Common myeloid progenitor, CD34-positive (primary cell): ENCODE data around the gene HOXA4. TPM values are rescaled to one million over a fixed set of nuclear protein-coding genes. Genes with fewer than 3 reads are reported as not detected.

ENCODE experiments used
- CTCF ChIA-PET: fragments of 350-600 bp; sonication (Branson Sonifier 250); formaldehyde crosslinking; loops from one replicate; lab custom pipeline; 2021; ENCODE audit warnings: antibody characterized with exemption; lab: Charles Lee
- POLR2A ChIA-PET: fragments of 350-600 bp; sonication (Branson Sonifier 250); formaldehyde crosslinking; loops from one replicate; lab custom pipeline; 2021; ENCODE audit warnings: antibody characterized with exemption; lab: Charles Lee
- DNase-seq, 3 donors: peaks; one replicate each; pipeline versions ENCODE4 v3.0.0 to v3.0.0-alpha.2; 2013
- H3K27ac ChIP-seq, 2 experiments: 1 replicate in 1 of 2; 2 replicates in 1 of 2; pipeline ENCODE4 v1.7.0; 2013; ENCODE audit warnings: inconsistent platforms in 2 of 2, low read length in 2 of 2, mild to moderate bottlenecking in 2 of 2, low read depth in 1 of 2, moderate library complexity in 1 of 2; ENCODE audit not compliant: severe bottlenecking in 2 of 2, insufficient read depth in 1 of 2, poor library complexity in 1 of 2
- H3K27me3 ChIP-seq, 5 experiments: replicated peaks in 2 of 5; 1 replicate in 3 of 5; 2 replicates in 2 of 5; pipeline versions ENCODE4 v1.6.1 to v1.7.0; 2013; ENCODE audit warnings: low read length in 4 of 5, mild to moderate bottlenecking in 2 of 5, moderate library complexity in 2 of 5, inconsistent platforms in 1 of 5; ENCODE audit not compliant: insufficient read depth in 5 of 5, control insufficient read depth in 4 of 5
- H3K36me3 ChIP-seq, 4 experiments: 1 replicate in 2 of 4; 2 replicates in 2 of 4; pipeline versions ENCODE4 v1.6.1 to v1.7.0; 2013; ENCODE audit warnings: low read length in 3 of 4, control low read depth in 1 of 4, mild to moderate bottlenecking in 1 of 4; ENCODE audit not compliant: control insufficient read depth in 4 of 4, insufficient read depth in 4 of 4
- H3K4me1 ChIP-seq, 4 experiments: 1 replicate in 3 of 4; 2 replicates in 1 of 4; pipeline versions ENCODE4 v1.6.1 to v1.7.1; 2013; ENCODE audit warnings: low read length in 3 of 4, mild to moderate bottlenecking in 3 of 4, control low read depth in 1 of 4, inconsistent platforms in 1 of 4, moderate library complexity in 1 of 4; ENCODE audit not compliant: control insufficient read depth in 4 of 4, insufficient read depth in 4 of 4; ENCODE audit errors: control extremely low read depth in 1 of 4
- H3K4me3 ChIP-seq, 7 experiments: 1 replicate in 4 of 7; 2 replicates in 3 of 7; pipeline versions ENCODE4 v1.5.1 to v1.7.0; 2013; ENCODE audit warnings: mild to moderate bottlenecking in 7 of 7, low read length in 6 of 7, moderate library complexity in 6 of 7, inconsistent platforms in 2 of 7, low read depth in 2 of 7, control low read depth in 1 of 7; ENCODE audit not compliant: insufficient read depth in 4 of 7, control insufficient read depth in 1 of 7; ENCODE audit errors: extremely low read depth in 1 of 7
- H3K9me3 ChIP-seq, 5 experiments: 1 replicate in 4 of 5; 2 replicates in 1 of 5; pipeline versions ENCODE4 v1.6.1 to v1.7.1; 2013; ENCODE audit warnings: low read length in 4 of 5, mild to moderate bottlenecking in 2 of 5, inconsistent platforms in 1 of 5, low read depth in 1 of 5, moderate library complexity in 1 of 5; ENCODE audit not compliant: control insufficient read depth in 4 of 5, insufficient read depth in 2 of 5; ENCODE audit errors: control extremely low read depth in 1 of 5
- WGBS: methylation state at CpG from one replicate; pipeline ENCODE4 v1.1.5; 2013; ENCODE audit not compliant: insufficient coverage; 5-methylcytosine and 5-hydroxymethylcytosine counted together
- polyA plus RNA-seq: library from polyadenylated mRNA; unstranded; fragments of 120-200 nt; gene quantifications from one replicate; pipeline ENCODE4 v1.2.1, GENCODE V29; 2013

Gene HOXA4
- 10.6 TPM for polyA plus RNA-seq

DNA sequence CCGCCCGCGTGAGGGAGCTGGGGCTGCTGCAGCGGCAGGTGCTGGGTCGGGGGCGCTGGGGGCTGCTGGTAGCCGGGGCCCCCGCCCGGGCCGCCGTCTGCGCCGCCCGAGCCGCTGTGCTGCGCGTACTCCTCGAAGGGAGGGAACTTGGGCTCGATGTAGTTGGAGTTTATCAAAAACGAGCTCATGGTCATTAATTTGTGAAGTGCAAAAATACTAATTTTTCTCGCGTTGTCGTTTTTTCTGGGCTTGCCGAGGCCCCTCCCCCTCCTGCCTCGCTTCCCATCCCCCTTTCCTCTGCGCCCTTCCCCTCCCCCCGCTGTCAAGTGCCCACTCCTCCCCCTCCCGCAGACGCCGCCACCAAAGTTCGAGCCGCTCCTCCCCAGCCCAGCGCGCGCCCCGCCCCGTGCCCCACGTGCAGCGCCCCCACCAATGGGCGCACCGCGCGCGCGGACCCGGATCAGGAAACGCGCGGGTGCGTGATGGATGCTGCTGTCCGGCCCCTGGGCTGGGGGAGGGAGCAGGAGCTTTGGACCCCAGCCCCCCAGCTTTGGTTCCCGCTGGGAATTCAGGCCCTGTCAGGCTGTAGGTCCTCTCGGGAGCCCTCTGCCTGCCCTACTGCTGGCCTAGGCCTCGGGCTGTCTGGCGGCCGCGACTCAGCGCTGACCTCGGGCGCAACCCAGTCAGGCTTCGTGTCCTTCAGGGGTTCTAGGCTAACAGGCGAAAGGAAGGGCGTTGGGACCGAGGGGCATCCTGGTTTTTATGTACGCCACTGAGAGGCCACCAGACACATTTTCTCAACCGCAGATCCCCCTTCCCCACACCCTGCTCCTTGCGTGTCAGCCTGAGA lies at the start of gene HOXA4:
Gene HOXA4 (minus strand): TSS at position 218 of the 850 bp plus-strand sequence. CDS start 24 bp downstream, at position 194.
- peak; percentile 84 to 90 (median 89) for DNase-seq
- H3K4me3 ChIP-seq, result peak within 1 kb of the TSS; percentile 23 to 77 (median 60)
- H3K27ac ChIP-seq, result peak within 1 kb of the TSS; percentile 37 to 73
- peaks cover 13 to 38% (median 17%) of the 10 kb centered on the region in 4 experiments for H3K4me1 ChIP-seq
- peaks cover 3 to 71% (median 46%) of the 10 kb centered on the region in 4 experiments for H3K36me3 ChIP-seq
- no peaks in the 10 kb centered on the region for H3K9me3 ChIP-seq
- no peaks in the 10 kb centered on the region for H3K27me3 ChIP-seq
- WGBS, result 33% methylated on average over 55 of the region's 67 CpGs
- CTCF ChIA-PET, result interaction anchor here (0.9 to 2.8 kb wide), 11 partner anchors 9 to 449 kb away, joined by 3 to 16 read pairs (median 4); no protein-coding TSS in a partner anchor
- POLR2A ChIA-PET, result interaction anchor here (0.8 to 1.2 kb wide), 3 partner anchors 17 to 268 kb away, joined by 3 to 6 read pairs (median 3); partner anchors contain the start of genes HOXA6 and HOXA7

DNA sequence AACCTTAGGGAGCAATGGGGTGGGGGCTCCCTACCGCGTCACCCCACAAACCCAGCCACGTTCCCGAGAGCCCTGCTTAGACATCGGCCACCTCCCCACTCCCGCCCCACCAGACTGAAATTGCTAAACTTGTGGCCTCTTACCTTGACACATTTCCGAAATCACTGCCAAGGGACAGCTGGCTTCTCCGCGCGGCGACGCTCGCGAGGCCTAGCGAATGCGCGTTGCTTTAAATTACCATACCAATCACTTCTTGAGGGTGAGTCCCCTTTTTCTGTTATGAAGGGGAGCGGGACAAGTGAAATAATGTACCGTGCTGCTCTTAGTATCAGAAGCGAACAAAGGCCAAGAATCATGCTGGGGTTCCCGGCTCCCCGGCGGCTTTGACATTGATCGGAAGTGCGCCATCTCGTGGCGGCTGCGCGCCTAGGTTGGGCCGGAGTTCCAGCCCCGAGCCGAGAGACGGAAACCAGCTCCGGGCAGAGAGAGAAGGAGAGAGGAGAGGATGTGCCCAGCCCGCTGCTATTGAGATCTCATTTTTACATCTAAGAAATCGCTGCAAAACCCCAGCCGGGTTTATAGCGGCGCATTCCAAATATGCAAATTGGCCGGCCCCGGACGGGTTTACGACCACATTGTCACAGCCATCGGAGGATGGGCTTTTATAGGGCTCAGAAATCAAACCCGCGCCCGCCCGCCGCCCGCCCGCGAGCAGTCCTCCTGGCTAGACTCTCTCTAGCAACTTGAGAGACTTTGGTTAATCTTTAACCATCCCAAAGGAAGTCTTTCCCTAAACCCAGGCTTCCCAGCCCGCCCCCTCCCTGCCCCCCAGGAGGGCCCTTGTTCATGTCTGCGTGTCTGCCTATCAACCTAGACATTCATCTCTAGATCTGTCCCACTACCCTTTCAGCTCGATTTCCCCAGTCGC lies 49.2 kb upstream of the HOXA4 start:
- CTCF ChIA-PET, result interaction anchor here (1.0 to 11.1 kb wide), 15 partner anchors 9 to 1317 kb away, joined by 3 to 84 read pairs (median 5); partner anchors contain the start of gene HOXA9
- Histone ChIP-seq H3K4me1 (peaks cover 0 to 31% (median 26%) of the 10 kb centered on the region in 4 experiments), H3K36me3 (no peaks in the 10 kb centered on the region), H3K27ac (no peak overlapping the region), H3K9me3 (peaks cover 0 to 2% (median 0%) of the 10 kb centered on the region in 5 experiments), H3K27me3 (peaks cover 0 to 62% (median 25%) of the 10 kb centered on the region in 5 experiments), H3K4me3 (peak overlapping the region in 6 of 7 experiments; percentile 4 to 72 (median 44))
- 21% methylated on average over 54 of the region's 56 CpGs for WGBS
- POLR2A ChIA-PET, result interaction anchor here (0.7 to 1.3 kb wide), 2 partner anchors 11 to 18 kb away, joined by 4 to 5 read pairs; no protein-coding TSS in a partner anchor
- DNase-seq, result peak; percentile 75 to 85 (median 81)

DNA sequence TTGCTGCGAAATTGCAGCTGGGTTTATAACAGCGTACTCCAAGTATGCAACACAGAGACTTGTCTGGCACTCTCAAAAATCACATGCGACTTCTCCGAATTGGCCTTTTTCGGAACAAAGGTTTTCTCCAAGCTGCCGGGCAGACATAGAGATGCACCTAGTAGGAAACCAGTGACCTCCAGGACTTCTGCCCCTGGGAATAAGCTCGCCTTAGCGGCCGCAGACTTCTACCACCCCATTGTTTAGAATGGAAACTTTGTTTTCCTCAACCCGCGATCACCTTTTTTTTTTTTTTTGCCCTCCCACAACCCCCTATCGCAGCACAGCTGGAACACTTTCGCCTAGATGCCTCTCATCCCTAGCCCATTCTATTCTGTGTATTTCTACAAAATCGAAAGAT lies 48.5 kb upstream of the HOXA4 start:
- H3K27ac ChIP-seq, result no peak overlapping the region
- peaks cover 0 to 2% (median 0%) of the 10 kb centered on the region in 5 experiments for H3K9me3 ChIP-seq
- ChIA-PET CTCF (interaction anchor here (1.0 to 11.1 kb wide), 16 partner anchors 8 to 1317 kb away, joined by 3 to 84 read pairs (median 4); partner anchors contain the start of gene HOXA9), POLR2A (interaction anchor here (1.3 kb wide), 1 partner anchor 18 kb away, joined by 4 read pairs; no protein-coding TSS in a partner anchor)
- 90% methylated on average over 12 of the region's 14 CpGs for WGBS
- H3K36me3 ChIP-seq, result no peaks in the 10 kb centered on the region
- peaks cover 0 to 32% (median 25%) of the 10 kb centered on the region in 4 experiments for H3K4me1 ChIP-seq
- no peak for DNase-seq
- no peak overlapping the region for H3K4me3 ChIP-seq
- peaks cover 0 to 56% (median 21%) of the 10 kb centered on the region in 5 experiments for H3K27me3 ChIP-seq

DNA sequence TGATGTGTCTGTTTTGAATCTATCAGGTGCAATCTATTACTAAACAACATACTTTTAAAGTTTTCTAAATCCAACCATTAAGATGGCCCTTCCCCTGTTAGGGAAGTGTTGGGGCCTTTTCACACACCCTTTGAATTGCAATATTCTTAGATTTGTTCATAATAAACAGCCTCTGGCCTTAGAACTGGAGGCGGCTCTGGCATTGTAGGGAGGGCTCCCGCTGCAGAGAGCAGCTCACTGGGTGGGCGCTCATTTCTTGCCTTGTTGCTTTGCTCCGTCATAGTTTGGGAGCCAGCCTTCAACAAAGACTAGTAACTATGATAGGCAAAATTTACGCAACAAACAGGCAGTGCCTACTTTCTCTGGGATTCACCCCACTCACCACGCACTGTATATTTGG lies 47.8 kb upstream of the HOXA4 start:
- no peak overlapping the region for H3K4me3 ChIP-seq
- no peak overlapping the region for H3K27ac ChIP-seq
- ChIA-PET POLR2A (no interaction called here), CTCF (interaction anchor here (1.0 to 11.1 kb wide), 7 partner anchors 8 to 808 kb away, joined by 3 to 84 read pairs (median 9); partner anchors contain the start of gene HOXA9)
- H3K9me3 ChIP-seq, result peaks cover 0 to 2% (median 0%) of the 10 kb centered on the region in 5 experiments
- H3K36me3 ChIP-seq, result no peaks in the 10 kb centered on the region
- 97% methylated on average over 5 of the region's 6 CpGs for WGBS
- H3K27me3 ChIP-seq, result peaks cover 0 to 49% (median 16%) of the 10 kb centered on the region in 5 experiments
- DNase-seq, result no peak
- peaks cover 0 to 27% (median 18%) of the 10 kb centered on the region in 4 experiments for H3K4me1 ChIP-seq

DNA sequence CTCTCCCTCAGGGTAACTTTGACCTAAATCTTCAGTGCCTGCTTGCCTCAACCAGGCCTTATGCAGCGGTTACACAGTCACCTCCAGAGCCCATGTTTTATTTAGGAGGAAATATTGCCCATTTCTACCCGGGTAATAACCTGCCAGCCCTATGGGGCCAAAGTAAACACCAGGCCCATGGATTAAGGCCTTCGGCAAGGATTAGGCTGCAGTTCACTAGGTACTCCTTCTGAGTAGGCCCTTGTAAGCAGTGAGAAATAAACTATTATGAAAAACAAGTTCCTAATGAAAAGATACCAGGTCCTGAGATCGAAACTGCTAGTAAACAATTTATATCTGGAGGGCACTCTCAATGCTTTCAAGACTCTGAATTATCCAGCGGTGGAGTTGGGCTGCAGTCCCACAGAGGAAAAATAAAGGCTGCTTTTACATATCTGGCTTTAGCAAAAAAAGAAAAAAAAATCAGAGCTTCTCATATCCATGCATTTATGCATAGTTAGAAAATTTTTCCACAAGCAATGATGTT lies 47.3 kb upstream of the HOXA4 start:
- 100% methylated on average over 5 of the region's 5 CpGs for WGBS
- no peak overlapping the region for H3K4me3 ChIP-seq
- peaks cover 0 to 44% (median 12%) of the 10 kb centered on the region in 5 experiments for H3K27me3 ChIP-seq
- ChIA-PET POLR2A (interaction anchor here (1.8 kb wide), 1 partner anchor 15 kb away, joined by 5 read pairs; no protein-coding TSS in a partner anchor), CTCF (interaction anchor here (0.7 to 11.1 kb wide), 8 partner anchors 10 to 826 kb away, joined by 3 to 84 read pairs (median 6); no protein-coding TSS in a partner anchor)
- peaks cover 0 to 27% (median 16%) of the 10 kb centered on the region in 4 experiments for H3K4me1 ChIP-seq
- H3K9me3 ChIP-seq, result no peaks in the 10 kb centered on the region
- no peak for DNase-seq
- H3K27ac ChIP-seq, result no peak overlapping the region
- H3K36me3 ChIP-seq, result no peaks in the 10 kb centered on the region
